A204.1 (cell line): Measurements from ENCODE around the gene SELP.
A peak's percentile ranks its signal among the peaks of the same experiment; 100 is the strongest.

ENCODE experiments used
- FAIRE-seq: peaks from 2 replicates; lab custom pipeline; 2012; peaks lifted over from hg19 to GRCh38; lab: Jason Lieb, UNC

Gene SELP

DNA sequence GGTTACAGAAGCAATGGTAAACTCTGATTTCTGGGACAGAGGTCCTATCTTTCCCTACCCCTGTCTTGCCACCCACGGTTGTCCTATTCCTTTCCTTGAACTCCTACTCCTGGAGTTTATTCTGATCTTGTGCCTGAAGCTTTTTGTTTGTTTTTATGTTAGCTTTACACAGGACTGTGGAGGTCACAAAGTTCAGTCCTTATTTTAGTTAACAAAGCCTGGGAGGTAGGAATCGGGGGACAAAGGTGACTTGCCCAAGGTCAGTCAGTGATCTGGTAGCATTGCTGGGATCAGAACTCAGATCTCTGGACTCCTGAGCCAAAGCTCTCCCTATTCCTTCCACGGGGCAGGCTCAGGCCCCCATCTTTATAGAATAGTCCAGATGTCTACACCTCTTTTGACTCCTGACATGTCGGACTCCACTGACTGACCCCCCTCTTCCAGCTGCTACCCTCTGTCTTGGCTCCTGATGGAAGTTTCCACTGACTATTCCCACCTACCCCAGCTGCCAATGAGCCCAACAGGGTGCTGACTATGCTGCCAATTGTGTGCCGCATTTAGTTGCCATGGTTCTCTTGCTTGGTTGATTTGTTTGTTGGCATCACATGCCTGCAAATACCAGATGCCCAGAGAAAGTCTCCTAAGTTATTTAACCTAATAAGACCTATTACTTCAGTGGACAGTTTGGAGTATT is 53.5 kb downstream of the SELP start:
- FAIRE-seq: no peak

DNA sequence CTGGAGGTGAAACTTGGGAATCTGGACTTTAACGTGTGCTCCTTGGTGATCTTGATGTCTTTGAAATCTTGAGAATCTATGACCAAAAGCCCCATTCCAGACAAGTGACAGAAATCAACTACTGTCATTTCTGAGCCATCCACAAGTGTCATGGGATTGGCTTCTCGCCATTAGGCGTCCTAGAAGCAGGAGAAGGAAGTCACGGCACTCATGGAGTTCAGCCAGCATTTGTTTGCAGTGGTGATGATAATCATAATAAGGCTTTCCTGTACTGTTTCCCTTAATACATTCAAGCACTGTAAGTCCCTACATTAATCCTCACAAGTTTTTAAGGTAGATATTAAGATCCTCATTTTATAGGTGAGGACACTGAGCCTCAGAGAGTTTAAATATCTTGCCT is 55.6 kb downstream of the SELP start:
- FAIRE-seq: no peak

DNA sequence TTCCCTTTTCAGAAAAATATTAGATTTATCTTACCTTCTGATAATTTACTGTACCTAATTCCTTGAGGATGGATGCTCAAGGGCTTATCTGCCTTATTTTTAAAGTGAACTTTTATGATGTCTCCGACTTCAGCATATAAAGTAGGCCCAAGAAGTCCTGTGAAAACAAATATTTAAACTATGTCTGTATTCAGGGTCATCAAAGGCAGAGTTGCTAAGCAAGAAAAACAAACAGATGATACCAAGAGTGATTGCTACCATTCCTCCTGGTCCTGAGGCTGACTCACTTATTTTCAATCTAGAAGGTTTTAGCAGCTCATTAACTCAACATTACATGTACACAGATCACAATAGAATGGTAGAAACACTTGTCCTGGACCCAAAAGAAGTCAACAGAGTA is 57.7 kb downstream of the SELP start:
- FAIRE-seq: no peak

DNA sequence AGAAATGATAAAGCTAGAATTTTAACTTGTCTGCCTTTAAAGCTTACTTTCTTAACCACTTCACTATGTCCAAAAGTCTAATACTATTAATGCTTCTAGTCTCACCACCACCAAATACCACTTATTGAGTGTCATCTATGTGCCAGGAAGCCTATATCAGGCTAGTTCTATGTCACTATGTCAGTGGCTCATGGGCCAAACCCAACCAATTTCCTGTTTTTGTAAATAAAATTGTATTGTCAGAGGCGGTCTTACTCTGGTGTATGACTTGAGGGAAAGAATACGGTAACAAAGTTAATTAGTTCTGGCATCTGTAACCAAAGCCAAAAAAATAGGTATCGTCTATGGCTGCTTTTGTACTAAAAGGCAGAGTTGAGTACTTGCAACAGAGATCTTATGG is 58.5 kb downstream of the SELP start:
- FAIRE-seq: no peak

DNA sequence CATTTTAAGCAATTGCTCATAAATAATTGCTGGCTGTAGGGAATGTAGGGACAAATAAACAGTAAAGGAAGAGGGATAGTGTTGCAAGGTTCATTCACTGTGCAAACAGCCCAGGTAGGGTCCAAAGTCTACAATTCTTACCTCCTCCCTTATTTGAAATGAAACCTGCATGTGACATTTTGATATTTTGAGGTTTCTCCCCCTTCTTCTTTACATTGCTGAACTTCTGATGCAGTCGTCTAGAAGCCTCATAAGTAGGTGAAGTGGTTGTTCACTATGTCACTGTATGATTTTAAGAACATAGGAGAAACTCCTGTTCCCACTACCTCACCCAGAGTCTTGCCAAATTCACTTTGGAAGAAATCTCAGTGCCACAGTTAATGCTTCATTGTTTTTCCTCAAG is 59.8 kb downstream of the SELP start:
- no peak for FAIRE-seq

DNA sequence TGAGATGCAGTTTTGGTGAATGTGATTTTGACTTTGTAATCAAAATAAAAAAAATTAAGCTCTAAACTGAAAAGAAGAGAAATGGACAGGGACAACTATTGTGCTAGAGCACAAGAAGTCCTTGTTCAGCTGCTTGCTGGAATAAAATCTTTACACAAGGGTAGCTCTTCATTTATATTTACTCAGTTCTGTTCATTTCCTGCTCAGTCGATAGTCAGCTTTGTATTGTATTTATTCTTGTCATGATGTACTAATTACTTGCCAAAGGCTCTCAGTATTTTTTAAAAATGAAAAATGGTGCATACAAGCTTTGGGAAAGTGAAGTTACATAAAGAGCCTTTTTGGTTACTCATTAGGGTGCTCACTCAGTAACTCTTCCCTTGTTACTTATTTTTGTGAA is 61.4 kb downstream of the SELP start:
- FAIRE-seq: no peak

DNA sequence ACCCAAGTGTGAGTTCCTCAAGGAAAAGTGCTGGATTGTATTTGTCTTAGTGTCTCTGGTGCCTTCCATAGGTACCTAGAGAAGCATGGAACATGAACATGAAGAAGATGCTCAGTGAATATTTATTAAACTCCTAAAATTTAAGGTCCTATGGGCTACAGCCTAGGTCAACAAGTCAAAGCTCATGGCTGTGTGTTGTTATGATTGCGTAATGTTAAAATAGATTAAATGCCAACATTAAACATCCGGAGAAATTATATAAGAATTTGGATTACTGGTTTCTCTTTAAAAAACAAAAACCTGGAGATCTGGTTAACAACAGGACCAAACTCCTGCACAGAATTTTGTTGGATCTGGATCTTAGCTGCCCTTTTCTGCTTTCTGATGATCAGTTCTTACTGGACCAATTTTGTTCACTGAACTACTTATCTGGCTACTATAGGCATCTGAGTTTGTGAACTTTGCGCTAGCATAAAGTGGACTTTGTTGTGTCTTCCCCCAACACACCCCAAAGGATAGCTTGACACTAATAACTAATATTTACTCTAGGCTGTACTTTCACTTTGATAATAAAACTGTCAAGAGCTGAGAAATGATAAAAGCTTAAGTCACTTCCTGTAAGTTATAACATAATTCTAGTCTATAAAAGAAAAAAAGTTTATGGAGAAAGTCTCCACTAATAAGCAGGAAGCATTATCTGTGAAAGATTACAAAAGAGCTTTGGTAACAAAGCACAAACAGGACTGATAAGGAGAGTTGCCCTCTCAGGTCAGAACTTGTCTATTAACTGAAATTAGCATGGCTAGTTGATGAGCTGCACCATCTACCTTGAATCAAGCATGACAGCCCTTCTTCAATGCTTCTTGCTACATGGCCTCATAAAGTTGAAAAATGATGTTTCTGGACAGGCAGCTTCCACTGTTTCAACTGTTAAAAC is 64.3 kb downstream of the SELP start:
- no peak for FAIRE-seq

DNA sequence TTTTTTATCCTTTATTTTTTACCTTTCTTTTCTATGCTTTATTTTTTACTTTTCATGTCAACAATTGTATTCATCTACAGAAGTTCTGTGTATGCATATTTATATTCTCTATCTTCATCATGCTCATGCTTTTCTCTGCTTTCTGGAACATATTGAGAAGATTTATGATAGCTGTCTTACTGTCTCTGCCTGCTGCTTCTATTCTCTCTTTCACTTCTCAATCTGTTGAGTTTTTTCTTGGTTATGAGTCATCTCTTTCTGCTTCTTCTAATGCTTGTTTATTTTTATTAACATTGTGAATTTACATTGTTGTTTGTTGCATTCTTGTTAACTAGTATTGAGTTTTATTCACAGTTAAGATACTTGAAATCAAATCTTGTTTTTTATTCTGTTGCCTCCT is 66.3 kb downstream of the SELP start:
- FAIRE-seq: no peak

DNA sequence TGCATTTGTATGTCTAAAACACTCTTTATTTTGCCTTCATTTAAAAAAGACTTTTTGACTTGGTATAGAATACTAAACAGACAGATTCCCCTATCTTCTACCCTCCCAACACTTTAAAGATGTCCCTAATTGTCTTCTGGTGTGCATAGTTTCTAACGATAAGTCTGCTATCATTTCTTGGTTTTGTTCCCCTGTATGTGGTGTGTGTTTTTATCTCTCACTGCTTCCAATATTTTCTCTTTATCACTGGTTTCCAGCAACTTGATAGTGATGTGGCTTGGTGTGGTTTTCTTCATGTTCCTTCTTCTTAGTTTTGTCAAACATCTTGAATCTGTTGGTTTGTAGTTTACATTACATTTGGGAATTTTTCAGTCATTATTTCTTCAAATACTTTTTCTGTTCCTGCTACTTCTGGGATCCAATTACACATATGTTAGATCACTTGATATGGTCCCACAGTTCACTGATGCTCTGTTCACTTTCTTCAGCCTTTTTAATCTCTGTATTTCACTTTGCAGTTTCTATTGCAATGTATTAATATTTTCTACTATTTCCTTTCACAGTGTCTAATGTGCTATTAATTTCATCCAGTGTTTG is 66.8 kb downstream of the SELP start:
- FAIRE-seq: no peak

DNA sequence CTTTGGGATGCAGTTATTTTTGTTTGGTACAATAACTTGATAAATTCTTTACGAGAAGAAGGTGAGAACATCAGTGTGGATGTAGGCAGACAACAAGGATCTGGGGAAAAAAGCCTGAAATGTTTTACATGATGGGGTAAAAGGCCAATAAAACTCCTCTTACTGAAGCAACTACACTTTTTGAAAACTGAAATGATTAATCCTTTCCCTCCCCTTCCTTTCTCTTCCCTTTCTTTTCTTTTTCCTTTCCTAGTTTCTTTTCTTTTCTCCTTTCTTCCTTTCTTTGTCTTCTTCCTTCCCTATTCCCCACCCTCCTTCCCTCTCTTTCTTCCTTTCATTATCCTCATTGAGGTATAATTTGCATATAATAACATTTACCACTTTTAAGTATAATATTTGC is 68.2 kb downstream of the SELP start:
- no peak for FAIRE-seq

DNA sequence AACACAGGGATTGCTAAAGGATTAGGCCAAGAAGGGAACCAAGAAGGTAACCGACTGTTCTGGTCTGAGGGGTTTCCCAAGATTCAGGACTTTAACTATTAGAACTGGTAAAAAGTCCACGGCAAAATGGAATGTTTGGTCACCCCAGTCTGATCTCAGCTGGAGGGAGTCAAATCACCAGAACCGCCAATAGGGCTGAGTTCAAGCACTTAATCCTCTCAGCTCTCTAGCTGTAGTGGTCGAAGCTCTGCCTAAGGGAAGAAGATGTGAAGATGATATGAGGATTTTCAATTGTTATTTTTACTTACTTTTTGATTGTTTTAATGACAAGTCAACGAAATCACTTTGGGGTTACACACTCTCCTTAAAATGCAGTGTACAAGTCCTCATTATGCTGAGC is 72.8 kb downstream of the SELP start:
- no peak for FAIRE-seq

DNA sequence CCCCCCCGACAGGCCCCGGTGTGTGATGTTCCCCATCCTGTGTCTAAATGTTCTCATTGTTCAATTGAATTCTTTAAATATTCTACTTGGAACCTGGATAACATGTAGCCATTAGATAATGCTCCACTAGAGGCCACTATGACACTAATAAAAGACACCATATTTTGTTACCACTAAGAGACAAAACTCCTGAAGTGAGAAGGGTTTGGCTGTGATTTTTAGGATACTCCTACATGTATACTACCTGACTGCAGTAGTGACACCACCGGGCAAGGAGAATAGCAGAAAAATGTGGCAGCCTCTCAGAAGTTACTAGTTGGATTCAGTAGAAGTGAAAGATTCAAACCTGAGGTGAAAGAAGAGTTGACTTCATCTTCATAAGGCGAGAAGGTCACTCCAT is 79.6 kb downstream of the SELP start:
- FAIRE-seq: no peak

DNA sequence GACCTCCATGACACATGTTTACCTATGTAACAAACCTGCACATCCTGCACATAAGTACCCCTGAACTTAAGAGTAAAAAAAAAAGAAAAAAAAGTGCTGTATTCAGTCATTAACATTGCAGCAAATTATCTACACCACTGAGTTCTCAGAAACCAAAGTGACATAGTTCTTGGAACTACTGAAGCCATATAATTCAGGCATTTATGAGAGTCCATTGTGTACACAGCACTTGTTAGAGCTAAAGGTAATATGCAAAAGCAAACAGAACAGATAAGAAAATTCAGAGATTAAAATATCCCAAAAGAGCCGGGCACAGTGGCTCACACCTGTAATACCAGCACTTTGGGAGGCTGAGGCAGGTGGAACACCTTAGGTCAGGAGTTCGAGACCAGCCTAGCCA is 81.6 kb downstream of the SELP start:
- no peak for FAIRE-seq

DNA sequence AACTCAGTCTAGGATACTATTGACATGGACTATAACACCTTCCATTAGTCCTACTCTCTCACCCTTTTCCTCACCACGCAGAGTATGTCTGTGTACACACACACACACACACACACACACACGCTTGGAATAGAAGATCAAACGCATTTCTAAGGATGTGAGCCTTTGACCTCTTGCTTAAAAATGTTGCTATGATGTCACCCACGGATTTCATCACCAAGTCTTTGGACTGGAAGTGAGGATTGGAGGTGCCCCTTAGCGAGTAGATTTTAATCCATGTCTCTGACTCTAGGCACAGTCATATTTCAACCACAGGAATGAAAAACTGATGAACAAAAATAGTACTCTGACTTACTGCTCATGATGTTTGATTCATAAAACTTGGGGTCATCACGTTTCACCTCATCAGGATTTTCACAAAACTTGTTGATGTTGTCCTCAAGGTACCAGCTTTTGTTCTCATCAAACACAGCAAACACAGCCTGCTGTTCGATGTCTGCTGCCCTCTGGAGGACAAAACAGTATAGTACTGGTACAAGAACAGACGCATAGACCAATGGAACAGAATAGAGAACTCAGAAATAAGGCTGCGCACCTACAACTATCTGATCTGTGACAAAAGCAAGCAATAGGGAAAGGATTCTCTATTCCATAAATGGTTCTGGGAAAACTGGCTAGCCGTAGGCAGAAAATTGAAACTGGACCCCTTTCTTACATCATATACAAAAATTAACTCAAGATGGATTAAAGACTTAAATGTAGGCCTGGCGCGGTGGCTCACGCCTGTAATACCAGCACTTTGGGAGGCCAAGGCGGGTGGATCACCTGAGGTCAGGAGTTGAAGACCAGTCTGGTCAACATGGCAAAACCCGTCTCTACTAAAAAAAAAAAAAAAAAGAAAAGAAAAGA is 83.6 kb downstream of the SELP start:
- peak; percentile 46 for FAIRE-seq

DNA sequence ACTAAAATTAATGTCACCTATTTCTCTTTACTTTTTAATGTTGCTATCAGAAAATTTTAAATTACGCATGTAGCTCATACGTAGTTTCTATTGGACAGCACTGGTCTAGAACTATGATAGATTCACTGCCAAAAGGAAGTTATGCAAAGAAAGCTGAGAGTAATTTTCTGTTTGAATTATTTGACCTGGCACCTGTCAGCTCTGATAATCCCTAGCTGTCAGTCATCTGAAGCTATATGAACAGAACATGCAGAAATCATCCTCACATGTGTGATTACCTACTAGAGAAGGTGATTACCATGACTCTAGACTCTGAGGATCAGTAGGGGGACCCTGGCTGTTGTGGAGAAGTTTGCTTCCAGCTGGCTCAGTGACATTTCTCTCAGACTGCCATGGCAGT is 84.5 kb downstream of the SELP start:
- FAIRE-seq: no peak

DNA sequence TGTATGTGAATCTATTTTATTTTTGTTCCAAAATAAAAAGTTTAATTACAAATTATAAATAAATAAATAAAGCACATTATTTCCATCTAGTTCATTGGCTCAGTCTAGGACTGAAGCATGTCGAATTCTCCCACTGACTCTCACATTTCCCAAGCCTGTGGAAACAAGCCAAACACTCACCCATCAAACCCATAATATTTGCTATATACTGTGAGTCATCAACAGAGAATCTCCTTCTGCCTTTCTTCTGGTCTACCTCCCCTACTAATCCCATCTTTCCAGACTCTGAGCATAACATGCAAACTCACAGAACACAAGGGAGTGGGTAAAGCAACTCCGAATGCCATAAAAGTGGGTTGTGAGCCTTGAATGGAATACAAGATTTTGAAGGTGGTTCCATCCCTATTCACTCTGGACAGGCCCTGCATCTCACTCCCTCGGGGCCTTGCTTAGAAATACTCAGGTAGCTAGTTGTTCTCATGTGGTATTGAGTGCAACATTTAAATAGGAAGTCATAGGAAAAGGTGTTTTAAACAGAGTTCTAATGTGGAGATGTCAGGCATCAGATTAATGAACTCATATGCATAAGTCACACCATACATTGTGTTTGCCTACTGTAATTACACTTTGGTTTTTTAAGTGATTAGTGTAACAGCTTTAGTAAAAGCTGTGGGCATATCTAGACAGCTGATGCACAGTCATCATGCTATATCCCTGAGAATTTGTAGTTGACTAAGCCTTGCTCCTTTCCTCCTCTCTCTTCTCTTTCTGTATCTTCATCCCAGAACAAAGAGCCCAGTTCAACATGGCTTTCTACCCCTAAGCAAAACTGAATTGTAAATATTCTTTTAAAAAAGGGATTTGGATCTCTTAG is 90.7 kb downstream of the SELP start:
- no peak for FAIRE-seq
